PC-3 (cell line): ENCODE results near the gene SMG6. TPM values are rescaled to one million over a fixed set of nuclear protein-coding genes. Genes with fewer than 3 reads are reported as not detected.

Source experiments
- ATAC-seq: fragments of 200-7000 bp; cut with Tn5 transposase; 2 replicates; pipeline ENCODE4 v1.9.1; 2020; ENCODE audit warnings: mild to moderate bottlenecking, moderate library complexity
- BruUV-seq: library from RNA; stranded (reverse); fragments of 400-500 nt; replicated peaks from 2 replicates; lab custom pipeline; 2021; lab: Mats Ljungman, UMichigan
- CTCF ChIA-PET: fragments of 300-600 bp; sonication (Branson Sonifier 250); formaldehyde crosslinking; loops from one replicate; lab custom pipeline; 2022; ENCODE audit warnings: antibody characterized with exemption; lab: Charles Lee
- POLR2A ChIA-PET: fragments of 300-600 bp; sonication (Branson Sonifier 250); formaldehyde crosslinking; loops from one replicate; lab custom pipeline; 2022; ENCODE audit warnings: antibody characterized with exemption; ENCODE audit not compliant: unreplicated experiment; lab: Charles Lee
- DNase-seq: peaks from one replicate; pipeline ENCODE4 v3.0.0-alpha.2; 2015
- H2AFZ ChIP-seq: fragments of 300-600 bp; sonication (generic); 2 replicates; pipeline ENCODE4 v1.6.0; 2016; ENCODE audit warnings: antibody characterized with exemption, low read length
- H3F3A ChIP-seq: fragments of 300-600 bp; sonication (generic); one replicate; pipeline ENCODE4 v1.6.0; 2017; ENCODE audit warnings: antibody characterized with exemption, low read length, control low read depth, mild to moderate bottlenecking; ENCODE audit not compliant: unreplicated experiment
- H3K27ac ChIP-seq: fragments of 300-600 bp; sonication (generic); 2 replicates; pipeline ENCODE4 v1.5.1; 2016; ENCODE audit warnings: mild to moderate bottlenecking, low read length
- H3K27me3 ChIP-seq: fragments of 300-600 bp; sonication (generic); 2 replicates; pipeline ENCODE4 v1.6.1; 2016; ENCODE audit warnings: low read length, mixed read lengths
- H3K36me3 ChIP-seq: fragments of 300-600 bp; sonication (generic); 2 replicates; pipeline ENCODE4 v1.6.1; 2016; ENCODE audit warnings: low read depth, mixed run types, low read length, mixed read lengths
- H3K4me1 ChIP-seq: fragments of 300-600 bp; sonication (generic); 2 replicates; pipeline ENCODE4 v1.5.1; 2016; ENCODE audit warnings: low read length; ENCODE audit not compliant: insufficient read depth
- H3K4me2 ChIP-seq: fragments of 300-600 bp; sonication (generic); 2 replicates; pipeline ENCODE4 v1.6.0; 2016; ENCODE audit warnings: low read length
- H3K4me3 ChIP-seq: fragments of 300-600 bp; sonication (generic); 2 replicates; pipeline ENCODE4 v1.5.1; 2016; ENCODE audit warnings: mild to moderate bottlenecking, low read length, mixed read lengths
- H3K79me2 ChIP-seq: fragments of 300-600 bp; sonication (generic); 2 replicates; pipeline ENCODE4 v1.6.1; 2017; ENCODE audit warnings: low read length, mixed read lengths
- H3K9ac ChIP-seq: fragments of 300-600 bp; sonication (generic); 2 replicates; pipeline ENCODE4 v1.6.0; 2016; ENCODE audit warnings: mild to moderate bottlenecking, low read length
- H3K9me2 ChIP-seq: fragments of 300-600 bp; sonication (generic); replicated peaks from 2 replicates; pipeline ENCODE4 v1.6.1; 2016; ENCODE audit warnings: mixed run types, low read length, mixed read lengths
- H3K9me3 ChIP-seq: fragments of 300-600 bp; sonication (generic); 2 replicates; pipeline ENCODE4 v1.6.1; 2016; ENCODE audit warnings: low read length, mixed read lengths
- H4K20me1 ChIP-seq: fragments of 300-600 bp; sonication (generic); 2 replicates; pipeline ENCODE4 v1.6.1; 2016; ENCODE audit warnings: low read length, mixed read lengths
- CTCF ChIP-seq: fragments of 300-600 bp; sonication (generic); conservative IDR thresholded peaks from 2 replicates; pipeline ENCODE4 v1.5.1; 2017; ENCODE audit warnings: antibody characterized with exemption, low read depth, mild to moderate bottlenecking, low read length
- EZH2 ChIP-seq: fragments of 300-600 bp; sonication (generic); IDR thresholded peaks from one replicate; pipeline ENCODE4 v1.6.1; 2017; ENCODE audit warnings: antibody characterized with exemption, mild to moderate bottlenecking, low read length; ENCODE audit not compliant: unreplicated experiment
- EZH2phosphoT487 ChIP-seq: fragments of 300-600 bp; sonication (generic); IDR thresholded peaks from 2 replicates; pipeline ENCODE4 v1.6.1; 2018; ENCODE audit warnings: mild to moderate bottlenecking, antibody characterized with exemption, low read length, borderline replicate concordance
- intact Hi-C: fragments of 100-400 bp; cut with micrococcal nuclease; formaldehyde crosslinking; loops from 2 replicates; pipeline ENCODE4 v1.9.0; 2023
- total RNA-seq: library from RNA; depleted of rRNA; stranded (reverse); fragments of >200 nt; gene quantifications from 2 replicates; pipeline ENCODE4 v1.2.3, GENCODE V29; 2014

The SMG6 gene
- total RNA-seq, 1 experiment from 2014 or later: 13.4 TPM

GRCh38 chr17:2082003-2082781, 221.4 kb downstream of the SMG6 start:
- Histone ChIP-seq H3K4me1 (peaks cover 47% of the 10 kb centered on the region), H3K36me3 (no peaks in the 10 kb centered on the region), H3K4me2 (peak overlapping the region; percentile 5; the same call in 1 of the 2 replicates), H3K79me2 (no peaks in the 10 kb centered on the region), H3K27me3 (no peaks in the 10 kb centered on the region), H3K9ac (peak overlapping the region; percentile 41), H3K9me2 (no peaks in the 10 kb centered on the region), H2AFZ (no peak overlapping the region), H4K20me1 (no peaks in the 10 kb centered on the region), H3K27ac (peak overlapping the region; percentile 86), H3K9me3 (no peaks in the 10 kb centered on the region), H3K4me3 (no peak overlapping the region), H3F3A (no peaks in the 10 kb centered on the region)
- intact Hi-C loops: loop anchor here (10.0 kb wide), 1 partner anchor 93 kb away; no protein-coding TSS in a partner anchor
- no peak for TF ChIP-seq EZH2
- no peak for TF ChIP-seq CTCF
- no peak for TF ChIP-seq EZH2phosphoT487
- DNase-seq (no peak), ATAC-seq (no peak)
- ChIA-PET CTCF (interaction anchor here (0.6 to 0.7 kb wide), 2 partner anchors 28 to 194 kb away, joined by 3 read pairs; no protein-coding TSS in a partner anchor), POLR2A (interaction anchor here (0.5 to 0.8 kb wide), 2 partner anchors 13 to 15 kb away, joined by 3 read pairs; no protein-coding TSS in a partner anchor)
- no TSS peak for BruUV-seq

GRCh38 chr17:2081564-2081963, 222.0 kb downstream of the SMG6 start:
- Histone ChIP-seq H3K4me3 (no peak overlapping the region), H3K9ac (peak overlapping the region; percentile 41), H3K79me2 (no peaks in the 10 kb centered on the region), H3F3A (no peaks in the 10 kb centered on the region), H3K36me3 (no peaks in the 10 kb centered on the region), H3K27me3 (no peaks in the 10 kb centered on the region), H3K4me1 (peaks cover 47% of the 10 kb centered on the region), H3K9me3 (no peaks in the 10 kb centered on the region), H2AFZ (no peak overlapping the region), H3K4me2 (peak overlapping the region; percentile 56), H3K27ac (peak overlapping the region; percentile 86), H3K9me2 (no peaks in the 10 kb centered on the region), H4K20me1 (no peaks in the 10 kb centered on the region)
- TF ChIP-seq EZH2 (no peak), EZH2phosphoT487 (no peak), CTCF (no peak)
- intact Hi-C loops: loop anchor here (10.0 kb wide), 1 partner anchor 93 kb away; no protein-coding TSS in a partner anchor
- BruUV-seq: no TSS peak
- ChIA-PET POLR2A (interaction anchor here (0.8 kb wide), 1 partner anchor 13 kb away, joined by 3 read pairs; no protein-coding TSS in a partner anchor), CTCF (interaction anchor here (0.6 to 0.7 kb wide), 3 partner anchors 27 to 195 kb away, joined by 3 read pairs; no protein-coding TSS in a partner anchor)
- DNase-seq: peak; percentile 84
- peak; percentile 88 for ATAC-seq
